ENCODE data around the gene CYRIA. TPM values are rescaled to one million over a fixed set of nuclear protein-coding genes. Genes with fewer than 3 reads are reported as not detected.
A peak's percentile ranks its signal among the peaks of the same experiment; 100 is the strongest.

Gene CYRIA
- total RNA-seq, 4 donors from 2014 or later, result 3.3 to 5.7 (median 4.9) TPM

DNA sequence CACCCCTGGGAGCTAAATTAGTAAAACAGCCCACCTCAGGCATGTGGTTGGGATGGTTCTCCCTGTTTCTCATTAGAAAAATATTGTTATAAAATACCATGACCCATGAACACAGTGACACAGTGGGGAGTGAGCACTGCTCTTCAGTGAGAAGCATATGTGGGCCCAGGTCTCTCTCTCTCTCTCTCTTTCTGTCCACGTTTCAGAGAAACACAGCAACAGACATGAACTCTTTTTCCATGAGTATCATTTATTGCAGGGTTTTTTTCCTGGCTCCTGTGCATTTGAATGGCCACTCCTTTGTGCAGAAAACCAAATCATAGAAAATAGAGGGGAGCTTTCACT, 41.2 kb downstream of the CYRIA start:
- Histone ChIP-seq H3K4me3 (no peak overlapping the region), H3K36me3 (peaks cover 0 to 3% (median 0%) of the 10 kb centered on the region in 3 donors), H3K4me1 (peaks cover 0 to 51% (median 34%) of the 10 kb centered on the region in 4 donors), H3K27ac (peak overlapping the region in 3 of 4 donors; percentile 42 to 75 (median 67)), H3K27me3 (no peaks in the 10 kb centered on the region), H3K9me3 (no peaks in the 10 kb centered on the region)
- TF ChIP-seq, protein P1, sequence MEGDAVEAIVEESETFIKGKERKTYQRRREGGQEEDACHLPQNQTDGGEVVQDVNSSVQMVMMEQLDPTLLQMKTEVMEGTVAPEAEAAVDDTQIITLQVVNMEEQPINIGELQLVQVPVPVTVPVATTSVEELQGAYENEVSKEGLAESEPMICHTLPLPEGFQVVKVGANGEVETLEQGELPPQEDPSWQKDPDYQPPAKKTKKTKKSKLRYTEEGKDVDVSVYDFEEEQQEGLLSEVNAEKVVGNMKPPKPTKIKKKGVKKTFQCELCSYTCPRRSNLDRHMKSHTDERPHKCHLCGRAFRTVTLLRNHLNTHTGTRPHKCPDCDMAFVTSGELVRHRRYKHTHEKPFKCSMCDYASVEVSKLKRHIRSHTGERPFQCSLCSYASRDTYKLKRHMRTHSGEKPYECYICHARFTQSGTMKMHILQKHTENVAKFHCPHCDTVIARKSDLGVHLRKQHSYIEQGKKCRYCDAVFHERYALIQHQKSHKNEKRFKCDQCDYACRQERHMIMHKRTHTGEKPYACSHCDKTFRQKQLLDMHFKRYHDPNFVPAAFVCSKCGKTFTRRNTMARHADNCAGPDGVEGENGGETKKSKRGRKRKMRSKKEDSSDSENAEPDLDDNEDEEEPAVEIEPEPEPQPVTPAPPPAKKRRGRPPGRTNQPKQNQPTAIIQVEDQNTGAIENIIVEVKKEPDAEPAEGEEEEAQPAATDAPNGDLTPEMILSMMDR (IDR thresholded peaks at IDR 0.05), result no peak
- TF ChIP-seq EP300 (IDR thresholded peaks at IDR 0.05) (no peak), POLR2A (IDR thresholded peaks at IDR 0.05) (no peak)
- 29 to 43% methylated on average over 1 of the region's 1 CpG for WGBS, 2 donors
- DNase-seq (ENCODE audit: low spot score in 2 of 2), result no peak

DNA sequence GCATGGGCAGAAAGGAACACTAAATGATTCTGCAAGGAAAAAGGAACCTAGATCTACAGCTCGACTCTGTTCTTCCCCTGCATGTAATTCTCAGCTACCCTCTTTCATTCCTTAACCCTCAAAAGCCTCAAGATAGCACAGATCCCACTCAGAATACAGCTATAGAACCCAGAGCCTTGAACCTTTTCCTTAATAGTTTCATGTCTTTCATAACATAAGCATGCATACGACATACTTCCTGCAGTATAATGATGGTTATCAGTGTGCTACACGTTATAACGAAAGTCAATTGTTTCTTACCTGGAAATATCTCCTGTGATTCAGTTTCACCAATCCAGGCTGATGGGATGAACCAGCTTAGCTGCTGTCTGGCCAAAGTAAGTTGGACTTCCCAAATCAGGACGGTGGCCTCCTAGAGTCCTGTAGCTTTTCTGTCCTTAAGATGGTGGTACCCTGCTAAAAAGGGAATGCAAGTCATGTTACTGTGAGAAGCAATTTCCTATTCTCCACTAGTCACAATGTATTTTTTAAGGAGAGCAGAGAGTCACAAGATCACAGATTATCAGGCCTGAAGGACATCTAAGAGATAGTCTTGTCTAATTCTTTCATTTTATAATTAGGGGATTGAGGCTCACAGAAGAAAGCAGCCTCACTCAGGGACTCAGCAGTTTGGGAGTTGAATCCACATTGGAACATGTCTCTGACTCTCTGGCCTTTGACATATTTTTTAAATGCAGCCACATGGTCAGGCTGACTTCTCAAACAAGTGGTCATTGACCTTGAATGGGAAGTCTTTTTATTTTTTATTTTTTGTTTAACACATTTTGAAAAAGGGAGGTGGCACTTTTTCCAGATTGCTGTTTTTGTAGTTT, 41.8 kb downstream of the CYRIA start:
- DNase-seq (ENCODE audit: low spot score in 2 of 2), result no peak
- H3K27me3 ChIP-seq, result no peaks in the 10 kb centered on the region
- WGBS, 2 donors, result 79 to 80% methylated on average over 5 of the region's 5 CpGs
- H3K36me3 ChIP-seq, result peaks cover 0 to 3% (median 0%) of the 10 kb centered on the region in 3 donors
- no peaks in the 10 kb centered on the region for H3K9me3 ChIP-seq
- peaks cover 0 to 51% (median 34%) of the 10 kb centered on the region in 4 donors for H3K4me1 ChIP-seq
- TF ChIP-seq EP300 (IDR thresholded peaks at IDR 0.05) (no peak), POLR2A (IDR thresholded peaks at IDR 0.05) (no peak)
- TF ChIP-seq, protein P1 (IDR thresholded peaks at IDR 0.05), result no peak
- H3K27ac ChIP-seq, result peak overlapping the region in 3 of 4 donors; percentile 42 to 75 (median 67)
- no peak overlapping the region for H3K4me3 ChIP-seq

DNA sequence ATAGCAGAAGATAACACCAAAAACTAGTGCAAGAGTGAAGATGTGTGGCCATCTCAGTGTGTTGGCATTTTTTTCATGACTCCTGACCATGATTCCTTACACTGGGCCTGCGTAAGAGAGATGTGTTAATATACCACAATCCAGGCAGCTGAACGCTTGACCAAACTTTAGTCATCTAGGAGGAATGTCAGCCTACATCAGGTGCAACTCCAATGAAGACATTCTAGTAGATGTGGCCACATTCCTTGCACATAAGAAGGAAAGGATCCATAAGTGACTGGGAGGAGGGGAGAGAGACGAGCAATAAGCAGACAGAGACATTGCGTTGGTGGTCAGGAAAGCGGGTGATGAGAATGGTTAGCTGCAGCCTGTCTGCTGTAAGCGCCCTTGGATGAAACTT, 42.6 kb downstream of the CYRIA start:
- TF ChIP-seq, protein P1 (IDR thresholded peaks at IDR 0.05), result no peak
- TF ChIP-seq EP300 (IDR thresholded peaks at IDR 0.05) (no peak), POLR2A (IDR thresholded peaks at IDR 0.05) (no peak)
- 88 to 94% methylated on average over 6 of the region's 6 CpGs for WGBS, 2 donors
- H3K36me3 ChIP-seq, result peaks cover 0 to 3% (median 0%) of the 10 kb centered on the region in 3 donors

DNA sequence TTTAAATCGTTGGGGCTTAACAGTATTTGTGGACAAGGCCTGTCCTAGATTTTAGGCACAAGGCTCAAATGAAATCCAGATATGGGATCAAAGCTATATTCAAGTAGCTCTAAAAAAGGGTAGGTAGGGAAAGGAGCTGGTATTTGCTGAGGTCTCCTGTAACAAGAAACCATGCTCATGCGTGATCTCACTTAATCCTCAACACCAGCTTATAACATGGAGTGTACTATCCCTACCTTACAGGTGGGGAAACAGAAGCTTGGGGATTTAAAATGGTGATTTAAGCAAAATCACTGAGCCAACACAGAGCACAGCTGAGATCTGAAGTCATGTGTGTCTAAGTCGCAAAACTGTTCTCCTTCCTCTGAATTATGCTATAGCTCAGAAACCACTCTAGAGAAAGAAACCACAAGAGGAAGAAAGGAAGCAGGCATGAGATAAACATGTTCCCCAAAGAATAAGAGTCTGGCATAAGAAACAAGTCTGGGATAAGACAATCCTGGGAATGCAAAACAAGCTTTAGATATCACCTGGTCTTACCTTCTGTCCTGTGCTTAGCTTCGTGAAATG, 43.1 kb downstream of the CYRIA start:
- peak in 1 of 2 donors; percentile 44 for TF ChIP-seq EP300 (IDR thresholded peaks at IDR 0.05)
- TF ChIP-seq POLR2A (IDR thresholded peaks at IDR 0.05), result no peak
- 76 to 79% methylated on average over 4 of the region's 4 CpGs for WGBS, 2 donors
- H3K36me3 ChIP-seq, result peaks cover 0 to 3% (median 0%) of the 10 kb centered on the region in 3 donors
- H3K9me3 ChIP-seq, result no peaks in the 10 kb centered on the region
- no peak overlapping the region for H3K4me3 ChIP-seq
- H3K27me3 ChIP-seq, result no peaks in the 10 kb centered on the region
- H3K4me1 ChIP-seq, result peaks cover 0 to 48% (median 34%) of the 10 kb centered on the region in 4 donors
- DNase-seq (ENCODE audit: low spot score in 2 of 2), result no peak
- H3K27ac ChIP-seq, result peak overlapping the region in 3 of 4 donors; percentile 29 to 72 (median 60)

More for the DNA sequence above, 42.6 kb downstream of the CYRIA start:
- Histone ChIP-seq H3K9me3 (no peaks in the 10 kb centered on the region), H3K4me1 (peaks cover 0 to 51% (median 36%) of the 10 kb centered on the region in 4 donors), H3K27me3 (no peaks in the 10 kb centered on the region), H3K27ac (peak overlapping the region in 1 of 4 donors; percentile 62), H3K4me3 (no peak overlapping the region)
- DNase-seq (ENCODE audit: low spot score in 2 of 2), result no peak

DNA sequence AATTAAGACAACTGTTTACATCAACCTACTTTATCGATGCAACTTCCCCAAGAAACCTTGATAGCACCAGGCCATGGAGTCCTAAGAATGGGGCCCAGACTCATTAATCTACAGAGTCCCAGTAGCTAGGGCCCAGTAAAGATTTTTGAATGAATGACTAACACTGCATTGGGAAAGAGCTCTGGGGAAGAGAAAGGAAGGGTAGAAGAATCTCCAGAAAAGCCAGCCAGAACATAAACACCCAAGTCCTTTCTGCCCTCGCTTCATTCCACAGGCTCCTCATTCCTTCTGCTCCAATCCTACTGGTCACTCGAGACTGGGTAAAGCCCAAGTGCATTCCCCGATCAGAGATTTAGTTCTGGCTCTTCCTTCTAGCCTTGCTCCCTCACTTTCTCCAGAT, 44.3 kb downstream of the CYRIA start:
- H3K27ac ChIP-seq, result peak overlapping the region in 1 of 4 donors; percentile 28
- no peaks in the 10 kb centered on the region for H3K27me3 ChIP-seq
- no peak overlapping the region for H3K4me3 ChIP-seq
- 88 to 94% methylated on average over 4 of the region's 4 CpGs for WGBS, 2 donors
- peaks cover 0 to 36% (median 26%) of the 10 kb centered on the region in 4 donors for H3K4me1 ChIP-seq
- no peaks in the 10 kb centered on the region for H3K9me3 ChIP-seq
- peaks cover 0 to 3% (median 0%) of the 10 kb centered on the region in 3 donors for H3K36me3 ChIP-seq
- no peak for TF ChIP-seq POLR2A (IDR thresholded peaks at IDR 0.05)
- TF ChIP-seq, protein P1 (IDR thresholded peaks at IDR 0.05), result no peak
- TF ChIP-seq EP300 (IDR thresholded peaks at IDR 0.05), result no peak
- no peak for DNase-seq (ENCODE audit: low spot score in 2 of 2)
